Muscle layer of duodenum (tissue), 2 donors: ENCODE measurements around the gene CLIC4.
"Not testable (repeated sequence)": the region's sequence is repeated elsewhere in the genome, so short reads cannot be mapped to it uniquely, and the experiment has no call there.

Experiments
- H3K27ac ChIP-seq: one replicate; pipeline ENCODE4 v1.7.0; 2013; ENCODE audit warnings: mild to moderate bottlenecking, low read length
- H3K27me3 ChIP-seq: one replicate; pipeline ENCODE4 v1.7.0; 2013; ENCODE audit warnings: low read depth, mild to moderate bottlenecking, control low read depth, low read length
- H3K36me3 ChIP-seq, 2 donors: one replicate each; pipeline ENCODE4 v1.7.0; 2013; ENCODE audit warnings: low read length in 2 of 2, control low read depth in 1 of 2, mild to moderate bottlenecking in 1 of 2; ENCODE audit not compliant: insufficient read depth in 2 of 2, control insufficient read depth in 1 of 2
- H3K4me1 ChIP-seq, 2 donors: one replicate each; pipeline ENCODE4 v1.7.0; 2013; ENCODE audit warnings: low read length in 2 of 2, mild to moderate bottlenecking in 2 of 2, control low read depth in 1 of 2, moderate library complexity in 1 of 2; ENCODE audit not compliant: insufficient read depth in 2 of 2, control insufficient read depth in 1 of 2
- H3K4me3 ChIP-seq, 2 donors: one replicate each; pipeline ENCODE4 v1.7.0; 2013; ENCODE audit warnings: low read length in 2 of 2, low read depth in 1 of 2, mild to moderate bottlenecking in 1 of 2
- H3K9me3 ChIP-seq, 2 donors: one replicate each; pipeline ENCODE4 v1.7.0; 2013; ENCODE audit warnings: low read length in 2 of 2, control low read depth in 1 of 2, mild to moderate bottlenecking in 1 of 2; ENCODE audit not compliant: control insufficient read depth in 1 of 2
- donor health status: healthy.

Gene CLIC4

GRCh38 chr1:24722073-24723035 lies 22.9 kb upstream of the CLIC4 start:
- not testable (repeated sequence) for H3K27ac ChIP-seq, H3K36me3 ChIP-seq, H3K27me3 ChIP-seq, H3K4me3 ChIP-seq, H3K4me1 ChIP-seq, H3K9me3 ChIP-seq

- peaks cover 0 to 7% of the 10 kb centered on the region in 2 donors for H3K4me1 ChIP-seq
- no peak overlapping the region for H3K4me3 ChIP-seq
- no peaks in the 10 kb centered on the region for H3K9me3 ChIP-seq
- no peaks in the 10 kb centered on the region for H3K36me3 ChIP-seq
- no peaks in the 10 kb centered on the region for H3K27me3 ChIP-seq
- H3K27ac ChIP-seq: no peak overlapping the region
Observed at GRCh38 chr1:24724345-24725208, 20.7 kb upstream of the CLIC4 start.

GRCh38 chr1:24725209-24725651 lies 20.0 kb upstream of the CLIC4 start:
- Histone ChIP-seq H3K4me3 (no peak overlapping the region), H3K36me3 (no peaks in the 10 kb centered on the region), H3K4me1 (peaks cover 0 to 7% of the 10 kb centered on the region in 2 donors), H3K27me3 (no peaks in the 10 kb centered on the region), H3K27ac (no peak overlapping the region), H3K9me3 (no peaks in the 10 kb centered on the region)

GRCh38 chr1:24726741-24727140 lies 18.5 kb upstream of the CLIC4 start:
- peaks cover 5 to 16% of the 10 kb centered on the region in 2 donors for H3K4me1 ChIP-seq
- H3K4me3 ChIP-seq: no peak overlapping the region
- no peak overlapping the region for H3K27ac ChIP-seq
- H3K27me3 ChIP-seq: no peaks in the 10 kb centered on the region
- H3K9me3 ChIP-seq: no peaks in the 10 kb centered on the region
- H3K36me3 ChIP-seq: no peaks in the 10 kb centered on the region

- H3K4me1 ChIP-seq: peaks cover 5 to 16% of the 10 kb centered on the region in 2 donors
- H3K27ac ChIP-seq: no peak overlapping the region
- no peaks in the 10 kb centered on the region for H3K27me3 ChIP-seq
- no peaks in the 10 kb centered on the region for H3K9me3 ChIP-seq
- H3K36me3 ChIP-seq: no peaks in the 10 kb centered on the region
- H3K4me3 ChIP-seq: no peak overlapping the region
Observed at GRCh38 chr1:24727501-24728216, 17.6 kb upstream of the CLIC4 start.

GRCh38 chr1:24728982-24729381 lies 16.3 kb upstream of the CLIC4 start:
- Histone ChIP-seq H3K4me1 (peaks cover 5 to 16% of the 10 kb centered on the region in 2 donors), H3K36me3 (no peaks in the 10 kb centered on the region), H3K27me3 (no peaks in the 10 kb centered on the region), H3K27ac (no peak overlapping the region), H3K4me3 (no peak overlapping the region), H3K9me3 (no peaks in the 10 kb centered on the region)

GRCh38 chr1:24732186-24732885 lies 12.9 kb upstream of the CLIC4 start:
- H3K4me3 ChIP-seq: no peak overlapping the region
- H3K27me3 ChIP-seq: no peaks in the 10 kb centered on the region
- no peak overlapping the region for H3K27ac ChIP-seq
- H3K9me3 ChIP-seq: no peaks in the 10 kb centered on the region
- peaks cover 11 to 27% of the 10 kb centered on the region in 2 donors for H3K4me1 ChIP-seq
- H3K36me3 ChIP-seq: no peaks in the 10 kb centered on the region

- H3K36me3 ChIP-seq, H3K9me3 ChIP-seq, H3K27me3 ChIP-seq, H3K4me3 ChIP-seq, H3K27ac ChIP-seq: not testable (repeated sequence)
- peaks cover 11 to 24% of the 10 kb centered on the region in 2 donors for H3K4me1 ChIP-seq
Observed at GRCh38 chr1:24733342-24733741, 11.9 kb upstream of the CLIC4 start.

- peaks cover 11 to 24% of the 10 kb centered on the region in 2 donors for H3K4me1 ChIP-seq
- no peaks in the 10 kb centered on the region for H3K9me3 ChIP-seq
- H3K4me3 ChIP-seq: no peak overlapping the region
- H3K27ac ChIP-seq: no peak overlapping the region
- no peaks in the 10 kb centered on the region for H3K36me3 ChIP-seq
- no peaks in the 10 kb centered on the region for H3K27me3 ChIP-seq
Observed at GRCh38 chr1:24735156-24735508, 10.1 kb upstream of the CLIC4 start.

- Histone ChIP-seq H3K27me3 (no peaks in the 10 kb centered on the region), H3K36me3 (no peaks in the 10 kb centered on the region), H3K4me1 (peaks cover 10 to 19% of the 10 kb centered on the region in 2 donors), H3K4me3 (peak overlapping the region in 1 of 2 donors; percentile 26), H3K27ac (peak overlapping the region; percentile 29), H3K9me3 (no peaks in the 10 kb centered on the region)
Observed at GRCh38 chr1:24735509-24736375, 9.5 kb upstream of the CLIC4 start.
